Measurements from ENCODE around the gene SVIL.

DNA sequence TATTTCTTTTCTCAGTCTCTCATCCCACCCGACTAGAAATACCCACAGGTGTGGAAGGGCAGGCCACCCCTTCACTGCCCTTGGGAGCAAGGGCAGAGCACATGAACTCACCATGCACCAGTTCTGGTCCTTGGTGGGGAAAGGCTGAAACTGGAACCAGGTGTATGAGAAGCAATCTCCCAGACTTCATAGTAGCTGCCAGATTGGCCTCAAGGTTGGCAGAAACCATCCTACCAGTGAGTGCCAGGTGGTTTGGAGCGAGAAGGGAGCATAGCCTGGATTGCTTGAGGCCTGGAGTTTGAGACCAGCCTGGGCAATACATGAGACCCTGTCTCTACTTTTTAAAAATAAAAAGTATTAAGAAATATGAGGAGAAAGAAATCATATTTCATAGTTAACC, 207.1 kb downstream of the SVIL start:
- TF ChIP-seq, protein P1, sequence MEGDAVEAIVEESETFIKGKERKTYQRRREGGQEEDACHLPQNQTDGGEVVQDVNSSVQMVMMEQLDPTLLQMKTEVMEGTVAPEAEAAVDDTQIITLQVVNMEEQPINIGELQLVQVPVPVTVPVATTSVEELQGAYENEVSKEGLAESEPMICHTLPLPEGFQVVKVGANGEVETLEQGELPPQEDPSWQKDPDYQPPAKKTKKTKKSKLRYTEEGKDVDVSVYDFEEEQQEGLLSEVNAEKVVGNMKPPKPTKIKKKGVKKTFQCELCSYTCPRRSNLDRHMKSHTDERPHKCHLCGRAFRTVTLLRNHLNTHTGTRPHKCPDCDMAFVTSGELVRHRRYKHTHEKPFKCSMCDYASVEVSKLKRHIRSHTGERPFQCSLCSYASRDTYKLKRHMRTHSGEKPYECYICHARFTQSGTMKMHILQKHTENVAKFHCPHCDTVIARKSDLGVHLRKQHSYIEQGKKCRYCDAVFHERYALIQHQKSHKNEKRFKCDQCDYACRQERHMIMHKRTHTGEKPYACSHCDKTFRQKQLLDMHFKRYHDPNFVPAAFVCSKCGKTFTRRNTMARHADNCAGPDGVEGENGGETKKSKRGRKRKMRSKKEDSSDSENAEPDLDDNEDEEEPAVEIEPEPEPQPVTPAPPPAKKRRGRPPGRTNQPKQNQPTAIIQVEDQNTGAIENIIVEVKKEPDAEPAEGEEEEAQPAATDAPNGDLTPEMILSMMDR (IDR thresholded peaks at IDR 0.05), result no peak
- TF ChIP-seq POLR2A (IDR thresholded peaks at IDR 0.05), result no peak
- TF ChIP-seq POLR2AphosphoS5 (IDR thresholded peaks at IDR 0.05), result no peak
